Tibial nerve (tissue), 4 donors: ENCODE measurements around the gene CPXM2. TPM values are rescaled to one million over a fixed set of nuclear protein-coding genes. Genes with fewer than 3 reads are reported as not detected.

Source experiments
- DNase-seq, 2 donors: peaks; one replicate each; pipeline ENCODE4 v3.0.0-alpha.2; 2019; ENCODE audit warnings: low spot score in 2 of 2
- H3K27ac ChIP-seq, 4 donors: fragments of 200-600 bp; sonication (generic) in 3 of 4; one replicate each; pipeline ENCODE4 v1.5.1; 2017 to 2019; ENCODE audit warnings: mild to moderate bottlenecking in 1 of 4
- H3K27me3 ChIP-seq, 2 donors: fragments of 200-600 bp; sonication (generic) in 1 of 2; one replicate each; pipeline versions ENCODE4 v1.5.1 to v1.6.0; 2017 to 2019
- H3K36me3 ChIP-seq, 3 donors: fragments of 200-600 bp; sonication (generic); one replicate each; pipeline ENCODE4 v1.5.1; 2018 to 2019
- H3K4me1 ChIP-seq, 4 donors: fragments of 200-600 bp; sonication (generic) in 3 of 4; one replicate each; pipeline ENCODE4 v1.5.1; 2017 to 2019
- H3K4me3 ChIP-seq, 4 donors: fragments of 200-600 bp; sonication (generic) in 3 of 4; one replicate each; pipeline ENCODE4 v1.5.1; 2017 to 2019; ENCODE audit warnings: mild to moderate bottlenecking in 1 of 4, moderate library complexity in 1 of 4
- H3K9me3 ChIP-seq, 4 donors: fragments of 200-600 bp; sonication (generic) in 3 of 4; one replicate each; pipeline ENCODE4 v1.5.1; 2017 to 2019
- EP300 ChIP-seq, 2 donors: sonication (generic); formaldehyde crosslinking; IDR thresholded peaks; one replicate each; pipeline ENCODE4 v1.6.1; 2017; ENCODE audit warnings: antibody characterized with exemption in 2 of 2, mild to moderate bottlenecking in 1 of 2
- POLR2A ChIP-seq, 2 donors: fragments of 450-650 bp; IDR thresholded peaks; one replicate each; pipeline ENCODE4 v1.6.1; 2017; ENCODE audit warnings: antibody characterized with exemption in 2 of 2, mild to moderate bottlenecking in 2 of 2, moderate library complexity in 2 of 2
- WGBS, 2 donors: methylation state at CpG; one replicate each; pipeline ENCODE4 v1.1.5; 2018; 5-methylcytosine and 5-hydroxymethylcytosine counted together
- total RNA-seq, 4 donors: library from RNA; depleted of rRNA; stranded (reverse); fragments of >200 nt; gene quantifications; one replicate each; pipeline ENCODE4 v1.1.0, GENCODE V29; 2016
- TF ChIP-seq, protein P1 (sequence below), 5 experiments: fragments of 200-600 bp in 3 of 5; fragments of 450-650 bp in 2 of 5; sonication (generic) in 3 of 5; IDR thresholded peaks; one replicate each; pipeline ENCODE4 v1.5.1; 2016 to 2019; ENCODE audit warnings: antibody characterized with exemption in 5 of 5, mild to moderate bottlenecking in 3 of 5, moderate library complexity in 2 of 5

CPXM2 gene
- total RNA-seq, 4 donors from 2014 or later, result 26.8 to 74.3 (median 37.8) TPM

DNA sequence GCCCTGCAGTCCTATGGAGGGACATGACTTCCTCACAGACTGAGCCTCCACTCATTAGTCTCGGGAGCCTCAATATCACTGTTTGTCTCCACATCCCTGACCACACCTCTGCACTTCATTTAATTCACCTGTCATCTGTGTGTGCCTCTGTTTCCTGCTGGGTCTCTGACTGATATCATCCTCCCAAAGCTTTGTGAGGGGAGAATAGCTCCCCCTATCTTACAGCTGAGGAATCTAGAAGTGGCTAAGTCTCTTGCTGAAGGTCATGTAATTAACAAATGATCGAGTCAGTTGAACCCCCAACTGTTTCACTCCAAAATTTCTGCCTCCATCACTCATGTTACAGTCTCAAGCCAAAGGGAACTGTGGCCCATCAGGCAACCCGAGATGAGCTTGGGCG lies 5.5 kb upstream of the CPXM2 start:
- no peak overlapping the region for H3K27ac ChIP-seq
- TF ChIP-seq EP300 (IDR thresholded peaks at IDR 0.05) (no peak), POLR2A (IDR thresholded peaks at IDR 0.05) (no peak)
- TF ChIP-seq, protein P1, sequence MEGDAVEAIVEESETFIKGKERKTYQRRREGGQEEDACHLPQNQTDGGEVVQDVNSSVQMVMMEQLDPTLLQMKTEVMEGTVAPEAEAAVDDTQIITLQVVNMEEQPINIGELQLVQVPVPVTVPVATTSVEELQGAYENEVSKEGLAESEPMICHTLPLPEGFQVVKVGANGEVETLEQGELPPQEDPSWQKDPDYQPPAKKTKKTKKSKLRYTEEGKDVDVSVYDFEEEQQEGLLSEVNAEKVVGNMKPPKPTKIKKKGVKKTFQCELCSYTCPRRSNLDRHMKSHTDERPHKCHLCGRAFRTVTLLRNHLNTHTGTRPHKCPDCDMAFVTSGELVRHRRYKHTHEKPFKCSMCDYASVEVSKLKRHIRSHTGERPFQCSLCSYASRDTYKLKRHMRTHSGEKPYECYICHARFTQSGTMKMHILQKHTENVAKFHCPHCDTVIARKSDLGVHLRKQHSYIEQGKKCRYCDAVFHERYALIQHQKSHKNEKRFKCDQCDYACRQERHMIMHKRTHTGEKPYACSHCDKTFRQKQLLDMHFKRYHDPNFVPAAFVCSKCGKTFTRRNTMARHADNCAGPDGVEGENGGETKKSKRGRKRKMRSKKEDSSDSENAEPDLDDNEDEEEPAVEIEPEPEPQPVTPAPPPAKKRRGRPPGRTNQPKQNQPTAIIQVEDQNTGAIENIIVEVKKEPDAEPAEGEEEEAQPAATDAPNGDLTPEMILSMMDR (IDR thresholded peaks at IDR 0.05), result no peak
- H3K4me1 ChIP-seq, result peaks cover 0 to 7% (median 0%) of the 10 kb centered on the region in 4 donors
- no peaks in the 10 kb centered on the region for H3K36me3 ChIP-seq
- 74 to 79% methylated on average over 4 of the region's 4 CpGs for WGBS, 2 donors
- no peak overlapping the region for H3K4me3 ChIP-seq
- peaks cover 0 to 12% (median 2%) of the 10 kb centered on the region in 4 donors for H3K9me3 ChIP-seq
- no peak for DNase-seq
- peaks cover 0 to under 1% of the 10 kb centered on the region in 2 donors for H3K27me3 ChIP-seq

DNA sequence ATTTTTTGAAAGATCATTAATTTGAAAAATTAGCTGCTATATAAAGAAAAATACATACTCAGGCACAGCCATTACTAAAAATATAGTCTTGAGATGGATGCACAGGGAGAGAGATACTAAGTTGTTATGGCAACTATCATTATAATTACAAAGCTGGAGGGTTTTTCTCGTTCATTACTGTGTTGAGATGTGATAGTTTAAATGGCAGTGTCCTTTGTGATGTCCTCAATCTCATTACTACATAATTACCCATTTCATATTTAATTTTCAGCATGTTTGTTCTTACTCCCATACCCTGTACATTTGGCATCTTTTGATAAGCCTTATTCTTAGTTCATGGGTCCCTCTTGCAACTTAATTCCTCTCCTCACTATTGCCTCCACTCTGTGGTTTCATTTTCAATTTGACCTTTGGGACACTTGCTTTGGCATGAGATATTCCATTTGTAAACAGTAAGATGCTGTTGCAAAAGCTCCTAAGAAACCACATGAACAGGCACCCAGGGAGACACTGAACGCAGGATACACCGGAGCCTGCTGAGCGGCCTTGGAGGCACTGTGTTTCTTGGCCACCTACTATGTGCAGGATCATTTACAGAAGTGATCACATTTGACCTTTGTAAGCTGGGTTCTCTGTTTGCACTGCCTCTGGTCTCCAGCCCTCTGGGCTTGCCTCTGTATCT lies 4.8 kb upstream of the CPXM2 start:
- DNase-seq, result no peak
- TF ChIP-seq POLR2A (IDR thresholded peaks at IDR 0.05) (no peak), EP300 (IDR thresholded peaks at IDR 0.05) (peak in 1 of 2 donors; percentile 19)
- TF ChIP-seq, protein P1 (IDR thresholded peaks at IDR 0.05), result no peak
- Histone ChIP-seq H3K4me1 (peaks cover 0 to 12% (median 0%) of the 10 kb centered on the region in 4 donors), H3K4me3 (no peak overlapping the region), H3K27me3 (peaks cover 0 to 6% of the 10 kb centered on the region in 2 donors), H3K27ac (peak overlapping the region in 1 of 4 donors; percentile 22), H3K36me3 (no peaks in the 10 kb centered on the region), H3K9me3 (peaks cover 0 to 12% (median 2%) of the 10 kb centered on the region in 4 donors)
- 64 to 66% methylated on average over 4 of the region's 4 CpGs for WGBS, 2 donors

DNA sequence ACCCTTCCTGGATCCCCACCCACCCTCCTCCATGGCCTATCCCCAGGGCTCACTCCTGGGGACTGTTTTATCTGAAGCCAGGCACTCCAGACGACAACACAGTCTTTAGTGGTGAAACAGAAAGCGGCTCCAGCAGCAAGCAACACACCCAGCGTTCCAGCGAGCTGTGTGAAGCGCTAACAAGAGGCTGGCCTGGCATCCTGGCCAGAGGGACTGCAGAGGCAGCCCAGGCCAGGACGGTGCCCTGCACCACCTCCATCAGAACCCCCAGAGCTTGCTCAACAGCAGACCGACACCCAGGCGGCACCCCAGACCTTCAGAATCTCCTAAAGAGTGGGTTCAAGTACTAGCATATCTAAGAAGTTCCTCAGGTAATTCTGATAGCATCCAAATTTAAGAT lies 2.0 kb upstream of the CPXM2 start:
- WGBS, 2 donors, result 89% methylated on average over 4 to 8 of the region's 8 CpGs
- TF ChIP-seq POLR2A (IDR thresholded peaks at IDR 0.05), result no peak
- no peak for TF ChIP-seq EP300 (IDR thresholded peaks at IDR 0.05)
- TF ChIP-seq, protein P1 (IDR thresholded peaks at IDR 0.05), result no peak
- H3K9me3 ChIP-seq, result no peaks in the 10 kb centered on the region
- no peak overlapping the region for H3K27ac ChIP-seq
- H3K4me1 ChIP-seq, result peaks cover 0 to 13% (median 0%) of the 10 kb centered on the region in 4 donors
- peaks cover 0 to 10% of the 10 kb centered on the region in 2 donors for H3K27me3 ChIP-seq
- H3K4me3 ChIP-seq, result no peak overlapping the region
- no peak for DNase-seq
- no peaks in the 10 kb centered on the region for H3K36me3 ChIP-seq

DNA sequence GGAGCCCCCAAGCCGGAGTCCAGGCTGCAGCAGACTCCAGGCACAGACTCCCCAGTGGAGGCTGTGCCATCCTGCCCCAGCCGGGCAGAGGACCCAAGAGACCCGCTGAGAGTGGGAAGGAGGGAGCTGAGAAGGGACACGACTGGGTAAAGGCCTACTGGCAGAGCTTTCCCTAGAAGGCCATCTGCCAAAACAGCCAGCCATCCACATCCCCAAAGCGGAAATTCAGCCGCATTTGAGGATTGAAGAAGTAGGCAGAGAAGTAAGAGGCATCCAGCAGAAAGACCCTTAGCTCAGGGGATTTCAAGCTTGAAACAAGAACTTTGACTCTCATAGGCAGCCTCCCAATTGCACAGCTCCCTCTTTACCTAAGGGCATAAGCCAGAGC lies 857 bp downstream of the CPXM2 start:
- peaks cover 0 to 32% (median 0%) of the 10 kb centered on the region in 4 donors for H3K4me1 ChIP-seq
- TF ChIP-seq EP300 (IDR thresholded peaks at IDR 0.05) (no peak), POLR2A (IDR thresholded peaks at IDR 0.05) (no peak)
- TF ChIP-seq, protein P1 (IDR thresholded peaks at IDR 0.05), result no peak
- peak overlapping the region; percentile 31 to 61 (median 39) for H3K4me3 ChIP-seq
- H3K36me3 ChIP-seq, result no peaks in the 10 kb centered on the region
- H3K27ac ChIP-seq, result peak overlapping the region; percentile 76 to 94 (median 90)
- DNase-seq, result no peak
- no peaks in the 10 kb centered on the region for H3K9me3 ChIP-seq
- WGBS, 2 donors, result 47 to 50% methylated on average over 6 of the region's 6 CpGs
- peaks cover 0 to 10% of the 10 kb centered on the region in 2 donors for H3K27me3 ChIP-seq

DNA sequence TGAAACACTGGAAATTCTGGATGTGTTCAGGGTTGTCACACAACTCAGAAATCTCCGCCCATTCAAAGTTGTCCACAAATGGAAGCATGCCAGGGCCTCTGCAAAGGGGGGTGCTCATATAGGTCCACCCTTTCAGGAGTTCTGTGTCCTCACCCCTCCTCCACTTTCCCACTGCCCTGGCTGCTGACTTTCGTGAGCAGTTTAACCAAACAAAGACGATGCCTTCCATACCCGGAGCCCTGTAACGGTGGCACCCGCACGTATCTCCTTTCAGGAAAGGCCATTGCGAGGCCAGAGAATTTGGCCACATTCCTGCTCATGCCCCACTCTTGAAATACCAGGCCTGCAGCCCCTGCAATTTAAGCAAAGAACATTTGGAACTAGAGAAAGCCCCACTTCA lies 1.4 kb downstream of the CPXM2 start:
- peaks cover 0 to 37% (median 2%) of the 10 kb centered on the region in 4 donors for H3K4me1 ChIP-seq
- TF ChIP-seq EP300 (IDR thresholded peaks at IDR 0.05), result peak in 1 of 2 donors; percentile 27
- TF ChIP-seq POLR2A (IDR thresholded peaks at IDR 0.05), result no peak
- TF ChIP-seq, protein P1 (IDR thresholded peaks at IDR 0.05), result no peak
- WGBS, 2 donors, result 55 to 67% methylated on average over 8 of the region's 8 CpGs
- H3K9me3 ChIP-seq, result no peaks in the 10 kb centered on the region
- H3K36me3 ChIP-seq, result no peaks in the 10 kb centered on the region
- H3K4me3 ChIP-seq, result peak overlapping the region in 3 of 4 donors; percentile 39 to 61 (median 39)
- peak overlapping the region; percentile 76 to 94 (median 90) for H3K27ac ChIP-seq
- H3K27me3 ChIP-seq, result peaks cover 0 to 10% of the 10 kb centered on the region in 2 donors
- DNase-seq, result peak in 1 of 2 donors; percentile 24
